Measurements from ENCODE around the gene MTA2.
"Not testable (repeated sequence)": the region's sequence is repeated elsewhere in the genome, so short reads cannot be mapped to it uniquely, and the experiment has no call there.

MTA2 gene

GRCh38 chr11:62560566-62561103 lies 41.0 kb downstream of the MTA2 start:
- peak overlapping the region; percentile 44; the same call in 1 of the 2 replicates for H3K9ac ChIP-seq (ENCODE audit: low read depth, low read length)
- WGBS: 69% methylated on average over 2 of the region's 2 CpGs

GRCh38 chr11:62559626-62560025 lies 42.0 kb downstream of the MTA2 start:
- H3K36me3 ChIP-seq (ENCODE audit: insufficient read depth, low read length): peaks cover 69% of the 10 kb centered on the region
- H3K4me3 ChIP-seq (ENCODE audit: low read length); H3K9ac ChIP-seq (ENCODE audit: low read depth, low read length); H3K9me3 ChIP-seq (ENCODE audit: insufficient read depth, low read depth, low read length); H3K27me3 ChIP-seq (ENCODE audit: insufficient read depth, low read length): not testable (repeated sequence)
- H3K4me1 ChIP-seq (ENCODE audit: insufficient read depth, low read length): peaks cover 46% of the 10 kb centered on the region
- WGBS: 92% methylated on average over 5 of the region's 5 CpGs
- peak overlapping the region; percentile 83; the same call in 1 of the 2 replicates for H3K27ac ChIP-seq (ENCODE audit: low read depth, low read length)

More at GRCh38 chr11:62560566-62561103, 41.0 kb downstream of the MTA2 start:
- H3K36me3 ChIP-seq (ENCODE audit: insufficient read depth, low read length): peaks cover 79% of the 10 kb centered on the region
- H3K4me3 ChIP-seq (ENCODE audit: low read length): no peak overlapping the region
- H3K4me1 ChIP-seq (ENCODE audit: insufficient read depth, low read length): peaks cover 44% of the 10 kb centered on the region
- no peaks in the 10 kb centered on the region for H3K27me3 ChIP-seq (ENCODE audit: insufficient read depth, low read length)
- no peaks in the 10 kb centered on the region for H3K9me3 ChIP-seq (ENCODE audit: insufficient read depth, low read depth, low read length)
- H3K27ac ChIP-seq (ENCODE audit: low read depth, low read length): peak overlapping the region; percentile 87

- H3K27ac ChIP-seq (ENCODE audit: low read depth, low read length): peak overlapping the region; percentile 83; the same call in 1 of the 2 replicates
- WGBS: 87% methylated on average over 8 of the region's 8 CpGs
- H3K27me3 ChIP-seq (ENCODE audit: insufficient read depth, low read length): no peaks in the 10 kb centered on the region
- H3K9ac ChIP-seq (ENCODE audit: low read depth, low read length): no peak overlapping the region
- peaks cover 50% of the 10 kb centered on the region for H3K4me1 ChIP-seq (ENCODE audit: insufficient read depth, low read length)
- H3K9me3 ChIP-seq (ENCODE audit: insufficient read depth, low read depth, low read length): no peaks in the 10 kb centered on the region
- H3K36me3 ChIP-seq (ENCODE audit: insufficient read depth, low read length): peaks cover 65% of the 10 kb centered on the region
- no peak overlapping the region for H3K4me3 ChIP-seq (ENCODE audit: low read length)
These were observed 42.5 kb downstream of the MTA2 start for GRCh38 chr11:62559204-62559603.

- Histone ChIP-seq H3K9me3 (ENCODE audit: insufficient read depth, low read depth, low read length) (no peaks in the 10 kb centered on the region), H3K9ac (ENCODE audit: low read depth, low read length) (no peak overlapping the region), H3K36me3 (ENCODE audit: insufficient read depth, low read length) (peaks cover 59% of the 10 kb centered on the region), H3K4me3 (ENCODE audit: low read length) (no peak overlapping the region), H3K4me1 (ENCODE audit: insufficient read depth, low read length) (peaks cover 55% of the 10 kb centered on the region), H3K27ac (ENCODE audit: low read depth, low read length) (peak overlapping the region; percentile 24; the same call in 1 of the 2 replicates), H3K27me3 (ENCODE audit: insufficient read depth, low read length) (no peaks in the 10 kb centered on the region)
- 93% methylated on average over 8 of the region's 9 CpGs for WGBS
These were observed 43.0 kb downstream of the MTA2 start for GRCh38 chr11:62558669-62559068.

- peaks cover 44% of the 10 kb centered on the region for H3K36me3 ChIP-seq (ENCODE audit: insufficient read depth, low read length)
- peak overlapping the region; percentile 34 for H3K9ac ChIP-seq (ENCODE audit: low read depth, low read length)
These were observed 44.6 kb downstream of the MTA2 start for GRCh38 chr11:62556875-62557631.

GRCh38 chr11:62556108-62556874 lies 45.4 kb downstream of the MTA2 start:
- Histone ChIP-seq H3K27ac (ENCODE audit: low read depth, low read length) (peak overlapping the region; percentile 88), H3K36me3 (ENCODE audit: insufficient read depth, low read length) (peaks cover 40% of the 10 kb centered on the region), H3K4me1 (ENCODE audit: insufficient read depth, low read length) (peaks cover 71% of the 10 kb centered on the region), H3K9me3 (ENCODE audit: insufficient read depth, low read depth, low read length) (no peaks in the 10 kb centered on the region), H3K4me3 (ENCODE audit: low read length) (no peak overlapping the region), H3K9ac (ENCODE audit: low read depth, low read length) (peak overlapping the region; percentile 34), H3K27me3 (ENCODE audit: insufficient read depth, low read length) (no peaks in the 10 kb centered on the region)
- 50% methylated on average over 14 of the region's 14 CpGs for WGBS

More at GRCh38 chr11:62556875-62557631, 44.6 kb downstream of the MTA2 start:
- Histone ChIP-seq H3K27me3 (ENCODE audit: insufficient read depth, low read length) (no peaks in the 10 kb centered on the region), H3K9me3 (ENCODE audit: insufficient read depth, low read depth, low read length) (no peaks in the 10 kb centered on the region), H3K27ac (ENCODE audit: low read depth, low read length) (peak overlapping the region; percentile 88), H3K4me3 (ENCODE audit: low read length) (no peak overlapping the region), H3K4me1 (ENCODE audit: insufficient read depth, low read length) (peaks cover 67% of the 10 kb centered on the region)
- 80% methylated on average over 3 of the region's 3 CpGs for WGBS

- 83% methylated on average over 4 of the region's 4 CpGs for WGBS
- Histone ChIP-seq H3K9ac (ENCODE audit: low read depth, low read length) (no peak overlapping the region), H3K36me3 (ENCODE audit: insufficient read depth, low read length) (peaks cover 36% of the 10 kb centered on the region), H3K9me3 (ENCODE audit: insufficient read depth, low read depth, low read length) (no peaks in the 10 kb centered on the region), H3K4me3 (ENCODE audit: low read length) (no peak overlapping the region), H3K4me1 (ENCODE audit: insufficient read depth, low read length) (peaks cover 66% of the 10 kb centered on the region), H3K27me3 (ENCODE audit: insufficient read depth, low read length) (no peaks in the 10 kb centered on the region), H3K27ac (ENCODE audit: low read depth, low read length) (peak overlapping the region; percentile 88)
These were observed 46.1 kb downstream of the MTA2 start for GRCh38 chr11:62555464-62556107.

- H3K9ac ChIP-seq (ENCODE audit: low read depth, low read length): no peak overlapping the region
- no peaks in the 10 kb centered on the region for H3K27me3 ChIP-seq (ENCODE audit: insufficient read depth, low read length)
- H3K4me1 ChIP-seq (ENCODE audit: insufficient read depth, low read length): peaks cover 56% of the 10 kb centered on the region
- WGBS: 83% methylated on average over 7 of the region's 7 CpGs
- no peaks in the 10 kb centered on the region for H3K9me3 ChIP-seq (ENCODE audit: insufficient read depth, low read depth, low read length)
- H3K4me3 ChIP-seq (ENCODE audit: low read length): no peak overlapping the region
- H3K36me3 ChIP-seq (ENCODE audit: insufficient read depth, low read length): peaks cover 27% of the 10 kb centered on the region
- no peak overlapping the region for H3K27ac ChIP-seq (ENCODE audit: low read depth, low read length)
These were observed 47.1 kb downstream of the MTA2 start for GRCh38 chr11:62554387-62555167.

GRCh38 chr11:62553839-62554361 lies 47.8 kb downstream of the MTA2 start:
- H3K9ac ChIP-seq (ENCODE audit: low read depth, low read length): no peak overlapping the region
- H3K4me1 ChIP-seq (ENCODE audit: insufficient read depth, low read length): peaks cover 51% of the 10 kb centered on the region
- H3K9me3 ChIP-seq (ENCODE audit: insufficient read depth, low read depth, low read length): no peaks in the 10 kb centered on the region
- H3K4me3 ChIP-seq (ENCODE audit: low read length): peak overlapping the region; percentile 26; the same call in 1 of the 2 replicates
- H3K36me3 ChIP-seq (ENCODE audit: insufficient read depth, low read length): peaks cover 20% of the 10 kb centered on the region
- H3K27ac ChIP-seq (ENCODE audit: low read depth, low read length): peak overlapping the region; percentile 68; the same call in 1 of the 2 replicates
- H3K27me3 ChIP-seq (ENCODE audit: insufficient read depth, low read length): peaks cover 3% of the 10 kb centered on the region
- WGBS: 81% methylated on average over 8 of the region's 8 CpGs

Data from HUES64 (cell line).